GM21526 (cell line): ENCODE results near the gene AGK.

ENCODE experiments used
- ATAC-seq: cut with Tn5 transposase; IDR thresholded peaks from one replicate; pipeline ENCODE4 v1.9.1; 2021; ENCODE audit warnings: moderate library complexity; ENCODE audit not compliant: unreplicated experiment, low FRiP score

AGK gene

GRCh38 chr7:141699860-141700259 is 148.7 kb downstream of the AGK start:
- no peak for ATAC-seq

- ATAC-seq: no peak
These were observed 149.2 kb downstream of the AGK start for GRCh38 chr7:141700296-141700847.

GRCh38 chr7:141700848-141701371 is 149.7 kb downstream of the AGK start:
- no peak for ATAC-seq

GRCh38 chr7:141701489-141702046 is 150.4 kb downstream of the AGK start:
- ATAC-seq: peak; percentile 84

GRCh38 chr7:141702047-141702567 is 150.9 kb downstream of the AGK start, which contains the start of gene DENND11:
TSS of gene DENND11 (minus strand) at chr7:141702166. CDS start at chr7:141702153, 13 bp downstream.
- ATAC-seq: peak; percentile 66

GRCh38 chr7:141702892-141703291 is 151.7 kb downstream of the AGK start:
- ATAC-seq: no peak

GRCh38 chr7:141704112-141704511 is 152.9 kb downstream of the AGK start:
- no peak for ATAC-seq

GRCh38 chr7:141704741-141705140 is 153.5 kb downstream of the AGK start:
- ATAC-seq: no peak
